Measurements from ENCODE around the gene CUL4B.

GRCh38 chrX:120585702-120586101 is 24.9 kb upstream of the CUL4B start:
- TF ChIP-seq REST (IDR thresholded peaks at IDR 0.05; ENCODE audit: insufficient read depth in 1 of 2, low read depth in 2 of 2, low read length in 2 of 2): no peak
- no peak for TF ChIP-seq POLR2AphosphoS5 (IDR thresholded peaks at IDR 0.05; ENCODE audit: low read depth, low read length)

Measured in PFSK-1 (cell line).